HEK293T (cell line): ENCODE results near the gene ARHGAP25.

Experiments used
- ARNT ChIP-seq: fragments of 450-650 bp; IDR thresholded peaks from 2 replicates; pipeline ENCODE4 v1.6.1; 2017; ENCODE audit warnings: mild to moderate bottlenecking
- BHLHE40 ChIP-seq: fragments of 450-650 bp; IDR thresholded peaks from 2 replicates; pipeline ENCODE4 v1.6.1; 2016; ENCODE audit warnings: mild to moderate bottlenecking, moderate library complexity, borderline replicate concordance
- FOXA1 ChIP-seq: fragments of 450-650 bp; IDR thresholded peaks from 2 replicates; pipeline ENCODE4 v1.6.1; 2016; ENCODE audit warnings: mild to moderate bottlenecking
- L3MBTL2 ChIP-seq: fragments of 450-650 bp; conservative IDR thresholded peaks from 2 replicates; pipeline ENCODE4 v1.6.1; 2016; ENCODE audit warnings: mild to moderate bottlenecking
- SP1 ChIP-seq: fragments of 450-650 bp; IDR thresholded peaks from 2 replicates; pipeline ENCODE4 v1.6.1; 2017
- TARDBP ChIP-seq: fragments of 450-650 bp; IDR thresholded peaks from 2 replicates; pipeline ENCODE4 v1.6.1; 2016
- TF ChIP-seq, protein P1 (sequence below): fragments of 450-650 bp; IDR thresholded peaks from 2 replicates; pipeline ENCODE4 v1.6.1; 2016

GRCh38 chr2:68767996-68768395, 33.4 kb downstream of the ARHGAP25 start:
- TF ChIP-seq SP1 (no peak), BHLHE40 (no peak), L3MBTL2 (no peak), ARNT (no peak), FOXA1 (no peak), TARDBP (no peak)
- TF ChIP-seq, protein P1, sequence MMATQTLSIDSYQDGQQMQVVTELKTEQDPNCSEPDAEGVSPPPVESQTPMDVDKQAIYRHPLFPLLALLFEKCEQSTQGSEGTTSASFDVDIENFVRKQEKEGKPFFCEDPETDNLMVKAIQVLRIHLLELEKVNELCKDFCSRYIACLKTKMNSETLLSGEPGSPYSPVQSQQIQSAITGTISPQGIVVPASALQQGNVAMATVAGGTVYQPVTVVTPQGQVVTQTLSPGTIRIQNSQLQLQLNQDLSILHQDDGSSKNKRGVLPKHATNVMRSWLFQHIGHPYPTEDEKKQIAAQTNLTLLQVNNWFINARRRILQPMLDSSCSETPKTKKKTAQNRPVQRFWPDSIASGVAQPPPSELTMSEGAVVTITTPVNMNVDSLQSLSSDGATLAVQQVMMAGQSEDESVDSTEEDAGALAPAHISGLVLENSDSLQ: no peak
